PC-3 (cell line): ENCODE measurements around the gene NEK11. TPM values are rescaled to one million over a fixed set of nuclear protein-coding genes. Genes with fewer than 3 reads are reported as not detected.

ENCODE experiments used
- ATAC-seq: fragments of 200-7000 bp; cut with Tn5 transposase; 2 replicates; pipeline ENCODE4 v1.9.1; 2020; ENCODE audit warnings: mild to moderate bottlenecking, moderate library complexity
- BruUV-seq: library from RNA; stranded (reverse); fragments of 400-500 nt; replicated peaks from 2 replicates; lab custom pipeline; 2021; lab: Mats Ljungman, UMichigan
- CTCF ChIA-PET: fragments of 300-600 bp; sonication (Branson Sonifier 250); formaldehyde crosslinking; loops from one replicate; lab custom pipeline; 2022; ENCODE audit warnings: antibody characterized with exemption; lab: Charles Lee
- POLR2A ChIA-PET: fragments of 300-600 bp; sonication (Branson Sonifier 250); formaldehyde crosslinking; loops from one replicate; lab custom pipeline; 2022; ENCODE audit warnings: antibody characterized with exemption; ENCODE audit not compliant: unreplicated experiment; lab: Charles Lee
- DNase-seq: peaks from one replicate; pipeline ENCODE4 v3.0.0-alpha.2; 2015
- H2AFZ ChIP-seq: fragments of 300-600 bp; sonication (generic); 2 replicates; pipeline ENCODE4 v1.6.0; 2016; ENCODE audit warnings: antibody characterized with exemption, low read length
- H3F3A ChIP-seq: fragments of 300-600 bp; sonication (generic); one replicate; pipeline ENCODE4 v1.6.0; 2017; ENCODE audit warnings: antibody characterized with exemption, low read length, control low read depth, mild to moderate bottlenecking; ENCODE audit not compliant: unreplicated experiment
- H3K27ac ChIP-seq: fragments of 300-600 bp; sonication (generic); 2 replicates; pipeline ENCODE4 v1.5.1; 2016; ENCODE audit warnings: mild to moderate bottlenecking, low read length
- H3K27me3 ChIP-seq: fragments of 300-600 bp; sonication (generic); 2 replicates; pipeline ENCODE4 v1.6.1; 2016; ENCODE audit warnings: low read length, mixed read lengths
- H3K36me3 ChIP-seq: fragments of 300-600 bp; sonication (generic); 2 replicates; pipeline ENCODE4 v1.6.1; 2016; ENCODE audit warnings: low read depth, mixed run types, low read length, mixed read lengths
- H3K4me1 ChIP-seq: fragments of 300-600 bp; sonication (generic); 2 replicates; pipeline ENCODE4 v1.5.1; 2016; ENCODE audit warnings: low read length; ENCODE audit not compliant: insufficient read depth
- H3K4me2 ChIP-seq: fragments of 300-600 bp; sonication (generic); 2 replicates; pipeline ENCODE4 v1.6.0; 2016; ENCODE audit warnings: low read length
- H3K4me3 ChIP-seq: fragments of 300-600 bp; sonication (generic); 2 replicates; pipeline ENCODE4 v1.5.1; 2016; ENCODE audit warnings: mild to moderate bottlenecking, low read length, mixed read lengths
- H3K79me2 ChIP-seq: fragments of 300-600 bp; sonication (generic); 2 replicates; pipeline ENCODE4 v1.6.1; 2017; ENCODE audit warnings: low read length, mixed read lengths
- H3K9ac ChIP-seq: fragments of 300-600 bp; sonication (generic); 2 replicates; pipeline ENCODE4 v1.6.0; 2016; ENCODE audit warnings: mild to moderate bottlenecking, low read length
- H3K9me2 ChIP-seq: fragments of 300-600 bp; sonication (generic); replicated peaks from 2 replicates; pipeline ENCODE4 v1.6.1; 2016; ENCODE audit warnings: mixed run types, low read length, mixed read lengths
- H3K9me3 ChIP-seq: fragments of 300-600 bp; sonication (generic); 2 replicates; pipeline ENCODE4 v1.6.1; 2016; ENCODE audit warnings: low read length, mixed read lengths
- H4K20me1 ChIP-seq: fragments of 300-600 bp; sonication (generic); 2 replicates; pipeline ENCODE4 v1.6.1; 2016; ENCODE audit warnings: low read length, mixed read lengths
- EZH2 ChIP-seq: fragments of 300-600 bp; sonication (generic); IDR thresholded peaks from one replicate; pipeline ENCODE4 v1.6.1; 2017; ENCODE audit warnings: antibody characterized with exemption, mild to moderate bottlenecking, low read length; ENCODE audit not compliant: unreplicated experiment
- EZH2phosphoT487 ChIP-seq: fragments of 300-600 bp; sonication (generic); IDR thresholded peaks from 2 replicates; pipeline ENCODE4 v1.6.1; 2018; ENCODE audit warnings: mild to moderate bottlenecking, antibody characterized with exemption, low read length, borderline replicate concordance
- intact Hi-C: fragments of 100-400 bp; cut with micrococcal nuclease; formaldehyde crosslinking; loops from 2 replicates; pipeline ENCODE4 v1.9.0; 2023
- total RNA-seq: library from RNA; depleted of rRNA; stranded (reverse); fragments of >200 nt; gene quantifications from 2 replicates; pipeline ENCODE4 v1.2.3, GENCODE V29; 2014
- TF ChIP-seq, protein P1 (sequence below): fragments of 300-600 bp; sonication (generic); conservative IDR thresholded peaks from 2 replicates; pipeline ENCODE4 v1.5.1; 2017; ENCODE audit warnings: antibody characterized with exemption, low read depth, mild to moderate bottlenecking, low read length

The NEK11 gene
- total RNA-seq, 1 experiment from 2014 or later, result 3.1 TPM

- no peaks in the 10 kb centered on the region for H3K27me3 ChIP-seq
- TF ChIP-seq, protein P1, sequence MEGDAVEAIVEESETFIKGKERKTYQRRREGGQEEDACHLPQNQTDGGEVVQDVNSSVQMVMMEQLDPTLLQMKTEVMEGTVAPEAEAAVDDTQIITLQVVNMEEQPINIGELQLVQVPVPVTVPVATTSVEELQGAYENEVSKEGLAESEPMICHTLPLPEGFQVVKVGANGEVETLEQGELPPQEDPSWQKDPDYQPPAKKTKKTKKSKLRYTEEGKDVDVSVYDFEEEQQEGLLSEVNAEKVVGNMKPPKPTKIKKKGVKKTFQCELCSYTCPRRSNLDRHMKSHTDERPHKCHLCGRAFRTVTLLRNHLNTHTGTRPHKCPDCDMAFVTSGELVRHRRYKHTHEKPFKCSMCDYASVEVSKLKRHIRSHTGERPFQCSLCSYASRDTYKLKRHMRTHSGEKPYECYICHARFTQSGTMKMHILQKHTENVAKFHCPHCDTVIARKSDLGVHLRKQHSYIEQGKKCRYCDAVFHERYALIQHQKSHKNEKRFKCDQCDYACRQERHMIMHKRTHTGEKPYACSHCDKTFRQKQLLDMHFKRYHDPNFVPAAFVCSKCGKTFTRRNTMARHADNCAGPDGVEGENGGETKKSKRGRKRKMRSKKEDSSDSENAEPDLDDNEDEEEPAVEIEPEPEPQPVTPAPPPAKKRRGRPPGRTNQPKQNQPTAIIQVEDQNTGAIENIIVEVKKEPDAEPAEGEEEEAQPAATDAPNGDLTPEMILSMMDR, result no peak
- TF ChIP-seq EZH2 (no peak), EZH2phosphoT487 (no peak)
- POLR2A ChIA-PET, result no interaction called here
These were observed 52.4 kb downstream of the NEK11 start for GRCh38 chr3:131079086-131079485.

GRCh38 chr3:131081224-131081623, 54.5 kb downstream of the NEK11 start:
- ATAC-seq (no peak), DNase-seq (no peak)
- H3K27ac ChIP-seq, result no peak overlapping the region
- no peaks in the 10 kb centered on the region for H3F3A ChIP-seq
- BruUV-seq, result no TSS peak
- CTCF ChIA-PET, result no interaction called here
- no peaks in the 10 kb centered on the region for H3K27me3 ChIP-seq
- no peak overlapping the region for H3K9ac ChIP-seq
- H3K4me2 ChIP-seq, result no peak overlapping the region
- intact Hi-C loops, result no loop called here
- H3K9me3 ChIP-seq, result no peaks in the 10 kb centered on the region
- H3K4me1 ChIP-seq, result no peaks in the 10 kb centered on the region
- no peaks in the 10 kb centered on the region for H3K36me3 ChIP-seq
- no peaks in the 10 kb centered on the region for H3K9me2 ChIP-seq
- TF ChIP-seq, protein P1, result no peak
- no peak for TF ChIP-seq EZH2
- POLR2A ChIA-PET, result no interaction called here
- H4K20me1 ChIP-seq, result no peaks in the 10 kb centered on the region
- no peaks in the 10 kb centered on the region for H3K79me2 ChIP-seq
- no peak overlapping the region for H3K4me3 ChIP-seq
- H2AFZ ChIP-seq, result no peak overlapping the region

More at GRCh38 chr3:131079086-131079485, 52.4 kb downstream of the NEK11 start:
- BruUV-seq, result no TSS peak
- no peak overlapping the region for H3K4me3 ChIP-seq
- DNase-seq (no peak), ATAC-seq (no peak)
- no peak overlapping the region for H3K27ac ChIP-seq
- no peaks in the 10 kb centered on the region for H3K79me2 ChIP-seq
- CTCF ChIA-PET, result no interaction called here
- no peaks in the 10 kb centered on the region for H3F3A ChIP-seq
- H3K9me3 ChIP-seq, result no peaks in the 10 kb centered on the region
- H3K9me2 ChIP-seq, result no peaks in the 10 kb centered on the region
- no peaks in the 10 kb centered on the region for H3K36me3 ChIP-seq
- no peaks in the 10 kb centered on the region for H3K4me1 ChIP-seq
- no peak overlapping the region for H2AFZ ChIP-seq
- no peak overlapping the region for H3K4me2 ChIP-seq
- H3K9ac ChIP-seq, result no peak overlapping the region
- intact Hi-C loops, result no loop called here
- H4K20me1 ChIP-seq, result no peaks in the 10 kb centered on the region

DNA sequence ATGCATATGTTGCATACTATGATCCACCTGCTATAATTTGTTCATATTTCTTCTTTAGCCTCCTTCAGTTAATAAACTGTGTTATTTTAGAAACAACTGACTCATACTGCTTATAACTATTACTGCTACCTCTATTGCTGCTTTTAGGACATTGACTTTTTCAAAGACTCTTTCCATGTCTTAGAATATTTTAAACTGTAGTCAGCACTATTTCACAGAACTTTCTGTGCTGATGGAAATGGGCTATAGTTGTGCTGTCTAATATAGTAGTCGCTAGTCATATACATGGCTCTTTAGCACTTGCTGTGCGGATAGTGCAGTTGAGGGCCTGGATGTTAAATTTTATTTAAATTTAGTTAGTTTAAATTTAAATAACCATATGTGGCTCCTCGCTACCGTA, 55.6 kb downstream of the NEK11 start:
- H3K9ac ChIP-seq, result no peak overlapping the region
- no peak overlapping the region for H3K27ac ChIP-seq
- H3K36me3 ChIP-seq, result no peaks in the 10 kb centered on the region
- BruUV-seq, result no TSS peak
- POLR2A ChIA-PET, result no interaction called here
- DNase-seq, result no peak
- H2AFZ ChIP-seq, result no peak overlapping the region
- no peaks in the 10 kb centered on the region for H3K9me3 ChIP-seq
- no peaks in the 10 kb centered on the region for H3K27me3 ChIP-seq
- H3K4me2 ChIP-seq, result no peak overlapping the region
- no peaks in the 10 kb centered on the region for H3K9me2 ChIP-seq
- intact Hi-C loops, result no loop called here
- no peaks in the 10 kb centered on the region for H3F3A ChIP-seq
- H3K4me1 ChIP-seq, result no peaks in the 10 kb centered on the region
- H3K4me3 ChIP-seq, result no peak overlapping the region
- ATAC-seq, result no peak
- TF ChIP-seq EZH2phosphoT487, result no peak
- TF ChIP-seq, protein P1, result no peak
- no peak for TF ChIP-seq EZH2
- no peaks in the 10 kb centered on the region for H4K20me1 ChIP-seq
- CTCF ChIA-PET, result no interaction called here
- no peaks in the 10 kb centered on the region for H3K79me2 ChIP-seq
